Stimulated activated CD4-positive, alpha-beta T cell treated with anti-CD3 and anti-CD28 coated beads, TNF-alpha, amount 100 ng/mL, for 48 hours (primary cell): ENCODE results near the gene OR5W2.
"Not testable (repeated sequence)": the region's sequence is repeated elsewhere in the genome, so short reads cannot be mapped to it uniquely, and the experiment has no call there.

ENCODE experiments used
- DNase-seq, 3 donors: peaks; one replicate each; pipeline ENCODE4 v3.0.0-alpha.2; 2020; ENCODE audit warnings: low read depth in 3 of 3

Gene OR5W2

DNA sequence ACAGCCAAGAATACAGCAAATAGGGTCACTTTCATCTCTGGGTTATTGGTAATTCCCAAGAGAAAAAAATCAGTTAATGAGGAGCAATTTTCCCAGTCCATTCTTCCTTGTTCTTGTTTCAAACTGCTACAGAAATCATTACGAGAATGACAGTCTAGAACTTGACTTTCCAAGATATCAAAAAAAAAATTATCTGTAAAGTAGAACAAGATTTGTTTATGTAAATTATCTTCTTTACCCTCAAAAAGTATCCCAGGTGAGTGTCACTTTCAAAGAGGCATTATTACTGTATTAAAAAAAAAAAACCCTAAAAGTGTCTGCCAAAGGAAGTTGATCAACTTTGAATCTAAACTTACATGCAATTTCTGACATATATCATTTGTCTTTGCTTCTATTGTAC lies at the start of gene OR5W2:
OR5W2 (minus strand) TSS at position 101 of the 400 bp plus-strand sequence; CDS start at position 101, 0 bp downstream.
- no peak for DNase-seq

GRCh38 chr11:55956521-55956920 lies 42.1 kb upstream of the OR5W2 start:
- DNase-seq, result no peak

GRCh38 chr11:55949330-55949729 lies 34.9 kb upstream of the OR5W2 start:
- no peak for DNase-seq

DNA sequence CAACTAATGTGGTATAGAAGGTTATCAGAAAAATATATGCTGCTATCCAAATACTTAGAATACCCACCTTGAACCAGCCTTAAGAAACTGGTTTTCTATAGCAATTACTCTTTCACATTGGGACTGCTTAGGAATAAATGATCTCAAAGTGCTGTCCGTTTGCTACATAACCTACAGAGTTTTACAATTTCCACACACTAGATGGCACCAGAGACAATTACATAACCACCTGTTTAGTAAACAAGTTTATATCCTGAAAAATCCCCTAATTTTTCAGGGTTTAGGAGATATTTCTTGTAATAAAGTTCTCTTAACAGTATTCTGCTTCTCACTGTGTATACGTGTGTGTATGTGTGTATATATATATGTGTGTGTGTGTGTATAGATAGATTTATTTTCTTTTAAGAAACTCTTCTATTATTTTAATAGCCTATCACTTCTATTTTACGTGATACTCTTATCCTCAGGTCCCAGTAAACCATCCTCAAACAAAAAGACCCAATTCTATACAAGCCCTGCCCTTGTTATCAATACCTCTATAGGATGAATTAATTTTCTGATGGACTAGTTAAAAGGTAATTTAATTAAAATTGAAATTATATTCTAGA lies 28.5 kb upstream of the OR5W2 start:
- DNase-seq, result no peak

GRCh38 chr11:55936300-55936699 lies 21.9 kb upstream of the OR5W2 start, which contains the start of gene OR5I1:
Gene OR5I1 (minus strand): TSS chr11:55936400. CDS start chr11:55936400, 0 bp downstream.
- DNase-seq, result no peak

GRCh38 chr11:55920537-55920936 lies 6.2 kb upstream of the OR5W2 start:
- no peak for DNase-seq

DNA sequence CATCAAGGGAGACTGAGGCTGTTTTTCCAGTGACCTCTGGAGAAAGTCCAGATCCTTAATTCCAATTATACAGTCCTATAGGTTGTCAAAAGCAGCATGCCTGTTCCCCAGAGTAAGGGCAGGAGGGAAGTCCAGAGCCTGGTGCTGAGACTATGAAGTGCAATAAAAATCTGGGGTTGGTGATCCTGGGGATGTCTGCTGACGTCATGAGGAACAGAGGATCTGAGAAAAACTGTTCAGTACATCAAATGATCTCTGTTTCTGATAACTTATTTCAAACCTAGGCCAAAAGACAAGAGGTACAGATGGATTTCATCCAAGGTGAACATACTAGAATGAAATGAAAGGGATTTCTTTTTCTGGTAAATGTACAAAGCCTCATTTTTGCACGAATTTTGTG lies 12.1 kb downstream of the OR5W2 start:
- DNase-seq, result no peak

DNA sequence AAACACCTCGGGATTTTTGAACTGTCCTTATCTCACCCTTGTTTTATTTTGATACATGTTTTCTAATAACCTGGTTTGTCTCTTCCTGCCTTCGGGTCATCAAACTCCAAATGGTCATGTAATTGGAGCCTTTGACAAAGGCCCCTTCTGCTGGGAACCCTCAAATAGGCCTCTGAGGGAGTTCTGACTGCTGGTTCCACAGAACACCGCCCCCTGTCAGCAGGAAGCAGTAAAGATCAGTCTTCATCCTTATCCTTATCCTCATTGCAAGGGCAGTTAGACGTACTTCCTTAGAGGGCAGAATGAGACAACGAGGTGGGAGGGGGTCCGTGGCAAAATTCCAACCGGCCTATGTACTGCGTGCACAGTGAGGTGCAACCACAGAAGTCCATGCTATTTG lies 19.2 kb downstream of the OR5W2 start:
- no peak for DNase-seq

DNA sequence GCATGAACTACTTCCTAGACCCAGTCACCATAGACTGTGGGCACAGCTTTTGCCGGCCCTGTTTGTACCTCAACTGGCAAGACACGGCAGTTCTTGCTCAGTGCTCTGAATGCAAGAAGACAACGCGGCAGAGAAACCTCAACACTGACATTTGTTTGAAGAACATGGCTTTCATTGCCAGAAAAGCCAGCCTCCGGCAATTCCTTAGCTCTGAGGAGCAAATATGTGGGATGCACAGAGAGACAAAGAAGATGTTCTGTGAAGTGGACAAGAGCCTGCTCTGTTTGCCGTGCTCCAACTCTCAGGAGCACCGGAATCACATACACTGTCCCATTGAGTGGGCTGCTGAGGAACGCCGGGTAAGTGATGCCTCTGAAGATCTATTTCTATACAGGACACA lies 28.9 kb downstream of the OR5W2 start:
- not testable (repeated sequence) for DNase-seq

DNA sequence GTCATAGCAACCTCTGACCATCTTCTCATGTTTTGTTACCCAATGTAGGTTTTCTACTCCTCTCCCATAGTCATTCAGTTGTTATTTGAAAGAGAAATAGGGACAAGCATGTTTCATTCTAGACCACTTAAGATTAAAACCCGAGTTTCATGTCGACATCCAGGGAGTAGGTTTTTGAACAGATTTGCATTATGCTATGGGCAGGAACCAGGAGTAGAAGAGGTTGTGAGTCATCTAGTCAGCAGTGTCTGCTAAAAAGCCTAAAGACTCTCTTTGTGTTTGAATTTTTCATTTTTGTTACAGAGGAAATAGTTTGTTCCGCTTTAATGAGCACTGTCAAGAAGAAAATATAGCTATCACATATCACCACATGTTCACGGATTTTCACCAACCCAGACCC lies 29.4 kb downstream of the OR5W2 start:
- not testable (repeated sequence) for DNase-seq

DNA sequence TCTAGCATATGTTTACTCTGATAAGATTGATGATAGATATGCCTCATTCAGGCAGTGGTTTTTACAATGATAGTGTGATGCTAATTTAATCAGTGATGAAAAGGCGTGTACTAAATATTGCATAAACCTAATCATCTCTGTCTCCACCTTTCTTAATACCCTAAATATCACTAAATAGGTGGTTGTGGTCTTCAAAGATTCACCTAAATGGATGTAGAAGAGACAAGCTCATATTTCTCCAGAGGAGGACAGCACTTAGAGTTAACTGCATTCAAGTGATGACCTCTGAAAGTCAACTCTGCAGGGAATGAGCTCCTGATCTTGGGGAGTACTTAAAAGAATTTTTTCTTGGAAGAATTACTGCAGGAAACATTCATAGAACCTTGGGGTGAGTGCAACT lies 31.4 kb downstream of the OR5W2 start, which contains the start of gene TRIM51:
TRIM51 (plus strand) TSS at position 301 of the 400 bp plus-strand sequence. CDS start 2,132 bp downstream, outside the sequence.
- DNase-seq, result not testable (repeated sequence)

DNA sequence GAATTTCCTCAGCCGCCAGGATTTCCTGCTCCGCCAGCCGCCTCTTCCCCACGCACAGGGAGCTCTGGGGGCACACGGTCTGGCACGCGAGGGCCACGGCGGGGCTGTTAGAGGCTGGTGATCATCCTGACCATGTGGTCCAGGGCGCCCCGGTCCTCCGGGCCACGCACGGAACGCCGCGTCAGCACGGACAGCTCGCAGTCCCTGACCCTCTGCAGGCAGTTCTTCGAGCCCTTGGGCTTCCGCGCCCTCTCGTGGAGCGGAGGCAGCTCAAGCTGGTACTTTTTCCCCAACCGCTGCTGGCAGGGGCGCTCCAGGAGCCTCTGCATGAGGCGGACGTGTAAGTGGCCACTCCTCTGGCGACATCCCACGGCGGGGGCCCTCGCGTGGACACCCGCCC lies 41.2 kb downstream of the OR5W2 start:
- DNase-seq, result not testable (repeated sequence)

DNA sequence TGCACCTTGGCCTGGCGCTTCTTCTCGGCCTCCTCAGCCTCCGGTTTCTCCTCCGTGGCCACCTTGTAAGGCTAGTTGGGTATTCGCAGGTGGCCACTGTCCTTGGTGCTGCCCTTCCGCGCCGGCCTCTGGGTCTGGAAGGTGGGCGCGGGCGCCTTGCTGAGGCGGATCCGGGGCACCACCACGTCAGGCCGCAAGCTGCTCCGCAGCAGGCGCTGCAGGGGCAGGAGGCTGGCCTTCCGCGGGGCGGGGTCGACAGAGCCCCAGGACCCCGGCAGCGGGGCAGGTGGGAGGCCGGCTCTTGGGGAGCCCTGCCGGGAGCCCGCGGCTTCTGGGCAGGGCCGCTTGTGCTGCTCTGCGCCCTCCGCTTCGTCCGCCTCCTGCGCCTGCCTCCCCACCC lies 41.7 kb downstream of the OR5W2 start:
- DNase-seq, result not testable (repeated sequence)

- not testable (repeated sequence) for DNase-seq
Observed at GRCh38 chr11:55867354-55867753, 47.0 kb downstream of the OR5W2 start.
